IPS-18c (cell line): ENCODE results near the gene TCTN3.
"Not testable (repeated sequence)": the region's sequence is repeated elsewhere in the genome, so short reads cannot be mapped to it uniquely, and the experiment has no call there.

Source experiments
- H3K4me3 ChIP-seq: 2 replicates; pipeline ENCODE4 v1.7.0; 2013; ENCODE audit warnings: low read depth, mild to moderate bottlenecking, low read length, moderate library complexity; ENCODE audit not compliant: insufficient read depth
- H3K9me3 ChIP-seq: one replicate; pipeline ENCODE4 v1.6.1; 2013; ENCODE audit warnings: mild to moderate bottlenecking, low read length, moderate library complexity; ENCODE audit not compliant: control insufficient read depth, insufficient read depth

TCTN3 gene

GRCh38 chr10:95651346-95652060 lies 42.2 kb downstream of the TCTN3 start:
- Histone ChIP-seq H3K4me3 (no peak overlapping the region), H3K9me3 (no peaks in the 10 kb centered on the region)

GRCh38 chr10:95650232-95650631 lies 43.5 kb downstream of the TCTN3 start:
- Histone ChIP-seq H3K9me3 (no peaks in the 10 kb centered on the region), H3K4me3 (no peak overlapping the region)

GRCh38 chr10:95648138-95648537 lies 45.6 kb downstream of the TCTN3 start:
- H3K4me3 ChIP-seq = no peak overlapping the region
- H3K9me3 ChIP-seq = no peaks in the 10 kb centered on the region

GRCh38 chr10:95646160-95646559 lies 47.6 kb downstream of the TCTN3 start:
- Histone ChIP-seq H3K9me3 (no peaks in the 10 kb centered on the region), H3K4me3 (no peak overlapping the region)

GRCh38 chr10:95644901-95645300 lies 48.8 kb downstream of the TCTN3 start:
- no peak overlapping the region for H3K4me3 ChIP-seq
- no peaks in the 10 kb centered on the region for H3K9me3 ChIP-seq

GRCh38 chr10:95640891-95641315 lies 52.8 kb downstream of the TCTN3 start:
- no peaks in the 10 kb centered on the region for H3K9me3 ChIP-seq
- no peak overlapping the region for H3K4me3 ChIP-seq

- no peak overlapping the region for H3K4me3 ChIP-seq
- H3K9me3 ChIP-seq = no peaks in the 10 kb centered on the region
Observed at GRCh38 chr10:95637911-95638310, 55.8 kb downstream of the TCTN3 start.

GRCh38 chr10:95637140-95637539 lies 56.6 kb downstream of the TCTN3 start:
- Histone ChIP-seq H3K4me3 (no peak overlapping the region), H3K9me3 (no peaks in the 10 kb centered on the region)

GRCh38 chr10:95635319-95635733 lies 58.4 kb downstream of the TCTN3 start:
- no peak overlapping the region for H3K4me3 ChIP-seq
- no peaks in the 10 kb centered on the region for H3K9me3 ChIP-seq

GRCh38 chr10:95628786-95629185 lies 64.9 kb downstream of the TCTN3 start:
- Histone ChIP-seq H3K9me3 (no peaks in the 10 kb centered on the region), H3K4me3 (no peak overlapping the region)

GRCh38 chr10:95626500-95626899 lies 67.2 kb downstream of the TCTN3 start:
- H3K9me3 ChIP-seq = no peaks in the 10 kb centered on the region
- H3K4me3 ChIP-seq = no peak overlapping the region

- not testable (repeated sequence) for H3K9me3 ChIP-seq
Observed at GRCh38 chr10:95620415-95620814, 73.3 kb downstream of the TCTN3 start.

GRCh38 chr10:95618101-95618500 lies 75.6 kb downstream of the TCTN3 start:
- Histone ChIP-seq H3K9me3 (peaks cover 2% of the 10 kb centered on the region), H3K4me3 (no peak overlapping the region)

More at GRCh38 chr10:95620415-95620814, 73.3 kb downstream of the TCTN3 start:
- H3K4me3 ChIP-seq = not testable (repeated sequence)

- peaks cover 2% of the 10 kb centered on the region for H3K9me3 ChIP-seq
- no peak overlapping the region for H3K4me3 ChIP-seq
Observed at GRCh38 chr10:95616446-95616845, 77.3 kb downstream of the TCTN3 start.
